MCF 10A (cell line): Measurements from ENCODE around the gene PHF21A. TPM values are rescaled to one million over a fixed set of nuclear protein-coding genes. Genes with fewer than 3 reads are reported as not detected.

Experiments
- BruUV-seq: library from RNA; stranded (reverse); fragments of 400-500 nt; replicated peaks from 2 replicates; lab custom pipeline; 2021; lab: Mats Ljungman, UMichigan
- CTCF ChIA-PET: fragments of 300-600 bp; sonication (Branson Sonifier 250); formaldehyde crosslinking; extraction: SDS; loops from one replicate; lab custom pipeline; 2021; ENCODE audit warnings: antibody characterized with exemption, inconsistent platforms; lab: Yijun Ruan, JAX
- POLR2A ChIA-PET: fragments of 300-600, 350-650 bp; sonication (Branson Sonifier 250); formaldehyde crosslinking; extraction: SDS; loops from one replicate; lab custom pipeline; 2020; ENCODE audit warnings: antibody characterized with exemption, inconsistent platforms; lab: Yijun Ruan, JAX
- DNase-seq: peaks from one replicate; pipeline ENCODE4 v3.0.0-alpha.2; 2018; ENCODE audit not compliant: unreplicated experiment
- H3K27ac Mint-ChIP-seq: one replicate; pipeline ENCODE4 v1.8.0; 2022; ENCODE audit warnings: mild to moderate bottlenecking, low read depth, mixed read lengths; ENCODE audit not compliant: unreplicated experiment
- H3K27me3 Mint-ChIP-seq: one replicate; pipeline ENCODE4 v1.8.0; 2022; ENCODE audit warnings: mixed read lengths; ENCODE audit not compliant: insufficient read depth, unreplicated experiment
- H3K36me3 Mint-ChIP-seq: one replicate; pipeline ENCODE4 v1.8.0; 2022; ENCODE audit warnings: mild to moderate bottlenecking, moderate library complexity, mixed read lengths; ENCODE audit not compliant: insufficient read depth, unreplicated experiment
- H3K4me1 Mint-ChIP-seq: one replicate; pipeline ENCODE4 v1.8.0; 2022; ENCODE audit warnings: mixed read lengths; ENCODE audit not compliant: insufficient read depth, unreplicated experiment
- H3K4me3 Mint-ChIP-seq: one replicate; pipeline ENCODE4 v1.8.0; 2022; ENCODE audit warnings: mild to moderate bottlenecking, moderate library complexity, mixed read lengths; ENCODE audit not compliant: unreplicated experiment
- H3K9me3 Mint-ChIP-seq: one replicate; pipeline ENCODE4 v1.8.0; 2022; ENCODE audit warnings: mixed read lengths; ENCODE audit not compliant: unreplicated experiment
- intact Hi-C: fragments of 100-400 bp; cut with micrococcal nuclease; formaldehyde crosslinking; loops from 2 replicates; pipeline ENCODE4 v1.14.1; 2022
- total RNA-seq: library from RNA; stranded (reverse); gene quantifications from 2 replicates; pipeline ENCODE4 v1.2.3, GENCODE V29; 2022
- TF ChIP-seq, protein P1 (sequence below): fragments of 200-600 bp; IDR thresholded peaks from one replicate; pipeline ENCODE4 v1.8.0; 2022; ENCODE audit warnings: antibody characterized with exemption, mild to moderate bottlenecking; ENCODE audit not compliant: unreplicated experiment

The PHF21A gene
- total RNA-seq, 1 experiment from 2014 or later = 37.6 TPM

- ChIA-PET POLR2A (interaction anchor here (0.6 to 0.8 kb wide), 2 partner anchors 27 to 85 kb away, joined by 3 to 4 read pairs; no protein-coding TSS in a partner anchor), CTCF (interaction anchor here (1.3 kb wide), 1 partner anchor 11 kb away, joined by 5 read pairs; no protein-coding TSS in a partner anchor)
- H3K4me3 Mint-ChIP-seq = no peak overlapping the region
- H3K27ac Mint-ChIP-seq = no peak overlapping the region
- TF ChIP-seq, protein P1, sequence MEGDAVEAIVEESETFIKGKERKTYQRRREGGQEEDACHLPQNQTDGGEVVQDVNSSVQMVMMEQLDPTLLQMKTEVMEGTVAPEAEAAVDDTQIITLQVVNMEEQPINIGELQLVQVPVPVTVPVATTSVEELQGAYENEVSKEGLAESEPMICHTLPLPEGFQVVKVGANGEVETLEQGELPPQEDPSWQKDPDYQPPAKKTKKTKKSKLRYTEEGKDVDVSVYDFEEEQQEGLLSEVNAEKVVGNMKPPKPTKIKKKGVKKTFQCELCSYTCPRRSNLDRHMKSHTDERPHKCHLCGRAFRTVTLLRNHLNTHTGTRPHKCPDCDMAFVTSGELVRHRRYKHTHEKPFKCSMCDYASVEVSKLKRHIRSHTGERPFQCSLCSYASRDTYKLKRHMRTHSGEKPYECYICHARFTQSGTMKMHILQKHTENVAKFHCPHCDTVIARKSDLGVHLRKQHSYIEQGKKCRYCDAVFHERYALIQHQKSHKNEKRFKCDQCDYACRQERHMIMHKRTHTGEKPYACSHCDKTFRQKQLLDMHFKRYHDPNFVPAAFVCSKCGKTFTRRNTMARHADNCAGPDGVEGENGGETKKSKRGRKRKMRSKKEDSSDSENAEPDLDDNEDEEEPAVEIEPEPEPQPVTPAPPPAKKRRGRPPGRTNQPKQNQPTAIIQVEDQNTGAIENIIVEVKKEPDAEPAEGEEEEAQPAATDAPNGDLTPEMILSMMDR = no peak
- peaks cover 12% of the 10 kb centered on the region for H3K27me3 Mint-ChIP-seq
- H3K36me3 Mint-ChIP-seq = no peaks in the 10 kb centered on the region
- H3K4me1 Mint-ChIP-seq = no peaks in the 10 kb centered on the region
- intact Hi-C loops = no loop called here
- no peaks in the 10 kb centered on the region for H3K9me3 Mint-ChIP-seq
- no peak for DNase-seq
- BruUV-seq = no TSS peak
Measured at GRCh38 chr11:45889555-45889954, 231.7 kb downstream of the PHF21A start.

GRCh38 chr11:45887587-45887986 is 233.7 kb downstream of the PHF21A start:
- Mint-ChIP-seq H3K27me3 (peaks cover 12% of the 10 kb centered on the region), H3K9me3 (no peaks in the 10 kb centered on the region), H3K4me1 (no peaks in the 10 kb centered on the region), H3K36me3 (no peaks in the 10 kb centered on the region), H3K4me3 (no peak overlapping the region), H3K27ac (no peak overlapping the region)
- CTCF ChIA-PET = interaction anchor here (1.0 to 1.5 kb wide), 2 partner anchors 15 to 78 kb away, joined by 3 to 5 read pairs; no protein-coding TSS in a partner anchor
- TF ChIP-seq, protein P1 = no peak
- BruUV-seq = no TSS peak
- POLR2A ChIA-PET = interaction anchor here (0.6 kb wide), 1 partner anchor 23 kb away, joined by 4 read pairs; no protein-coding TSS in a partner anchor
- intact Hi-C loops = no loop called here
- DNase-seq = no peak

- BruUV-seq = no TSS peak
- ChIA-PET CTCF (interaction anchor here (0.6 kb wide), 1 partner anchor 78 kb away, joined by 3 read pairs; no protein-coding TSS in a partner anchor), POLR2A (interaction anchor here (0.6 kb wide), 1 partner anchor 22 kb away, joined by 4 read pairs; no protein-coding TSS in a partner anchor)
- H3K27me3 Mint-ChIP-seq = peaks cover 12% of the 10 kb centered on the region
- intact Hi-C loops = no loop called here
- no peak overlapping the region for H3K27ac Mint-ChIP-seq
- DNase-seq = no peak
- no peak overlapping the region for H3K4me3 Mint-ChIP-seq
- no peaks in the 10 kb centered on the region for H3K9me3 Mint-ChIP-seq
- no peaks in the 10 kb centered on the region for H3K4me1 Mint-ChIP-seq
- no peaks in the 10 kb centered on the region for H3K36me3 Mint-ChIP-seq
- TF ChIP-seq, protein P1 = no peak
Measured at GRCh38 chr11:45886816-45887520, 234.3 kb downstream of the PHF21A start.

DNA sequence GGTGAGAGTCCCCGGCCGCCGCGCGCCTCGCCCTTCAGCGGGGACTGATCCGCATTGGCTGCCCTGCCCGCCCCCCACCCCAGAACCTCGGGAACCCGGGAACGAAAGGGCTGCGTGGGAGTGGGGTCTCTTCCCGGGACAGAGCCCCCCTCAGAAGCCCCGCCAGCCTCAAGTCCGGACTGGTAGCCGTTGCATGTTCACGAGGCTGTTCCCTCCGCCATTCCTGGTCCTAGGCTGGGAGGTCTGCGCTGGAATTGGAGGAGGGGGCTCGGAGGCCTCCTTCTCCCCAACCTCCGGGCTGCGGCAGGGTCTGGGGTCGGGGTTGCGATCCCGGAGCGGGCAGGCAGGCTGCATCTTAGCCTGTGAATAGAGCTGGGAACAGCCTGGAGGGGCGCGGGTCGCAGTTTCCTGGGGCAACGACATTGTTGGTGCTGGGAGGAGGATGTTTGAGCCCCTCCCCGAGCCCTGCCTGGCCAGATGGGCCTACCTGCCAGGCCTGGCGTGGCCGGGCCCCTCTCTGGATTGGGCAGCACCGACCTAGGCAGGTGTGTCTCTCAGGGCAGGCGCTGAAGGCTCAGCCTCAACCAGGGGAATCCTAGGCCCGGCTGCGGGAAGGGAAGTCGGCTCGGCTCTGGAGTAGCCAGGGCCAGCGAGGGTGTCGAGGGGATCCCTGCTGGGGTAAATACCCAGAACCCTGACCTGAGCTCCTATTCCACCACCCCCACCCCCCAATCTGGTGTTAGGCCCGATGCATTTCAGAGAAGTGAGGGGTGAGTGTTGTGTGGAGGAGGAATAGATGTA is 235.1 kb downstream of the PHF21A start:
- Mint-ChIP-seq H3K4me3 (peak overlapping the region; percentile 38), H3K4me1 (no peaks in the 10 kb centered on the region), H3K36me3 (no peaks in the 10 kb centered on the region), H3K9me3 (no peaks in the 10 kb centered on the region), H3K27ac (no peak overlapping the region), H3K27me3 (peaks cover 5% of the 10 kb centered on the region)
- BruUV-seq = no TSS peak
- intact Hi-C loops = no loop called here
- DNase-seq = no peak
- ChIA-PET CTCF (interaction anchor here (0.6 kb wide), 1 partner anchor 79 kb away, joined by 3 read pairs; no protein-coding TSS in a partner anchor), POLR2A (no interaction called here)
- TF ChIP-seq, protein P1 = no peak
